T47D (cell line): Measurements from ENCODE around the gene PXYLP1.
"Not testable (repeated sequence)": the region's sequence is repeated elsewhere in the genome, so short reads cannot be mapped to it uniquely, and the experiment has no call there.

Source experiments
- DNase-seq, 2 experiments: peaks; one replicate each; pipeline versions ENCODE4 v3.0.0 to v3.0.0-alpha.2; 2011 to 2012; ENCODE audit warnings: low read depth in 1 of 2, low spot score in 1 of 2
- JUND ChIP-seq: IDR thresholded peaks from 2 replicates; pipeline ENCODE4 v1.6.1; 2012; ENCODE audit warnings: low read depth
- in situ Hi-C: cut with HindIII; loops from 2 replicates; pipeline ENCODE4 v1.10.0; 2016; ENCODE audit warnings: low sequenced_read_pairs, low pct_unique_long_range_greater_than_20kb

PXYLP1 gene

DNA sequence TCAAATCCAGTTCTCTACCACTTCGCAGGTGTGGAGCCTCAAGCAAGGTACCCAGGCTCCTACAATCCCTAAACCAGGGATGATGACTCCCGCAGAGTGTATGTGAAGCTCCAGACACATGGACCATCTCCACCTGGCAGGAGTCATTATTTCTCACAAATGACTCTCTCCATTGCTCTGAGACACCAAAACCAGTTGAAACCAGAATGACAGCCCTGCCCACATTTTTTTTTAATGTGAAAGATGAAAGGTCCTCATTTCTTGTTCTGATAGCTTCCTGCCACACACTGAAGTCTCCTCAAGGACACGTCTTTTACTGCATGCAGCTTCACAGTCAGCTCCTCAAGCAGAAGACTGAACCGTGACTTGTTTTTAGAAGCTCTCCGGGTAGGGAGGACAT, 75.3 kb downstream of the PXYLP1 start:
- in situ Hi-C loops = no loop called here
- no peak for TF ChIP-seq JUND
- no peak for DNase-seq

DNA sequence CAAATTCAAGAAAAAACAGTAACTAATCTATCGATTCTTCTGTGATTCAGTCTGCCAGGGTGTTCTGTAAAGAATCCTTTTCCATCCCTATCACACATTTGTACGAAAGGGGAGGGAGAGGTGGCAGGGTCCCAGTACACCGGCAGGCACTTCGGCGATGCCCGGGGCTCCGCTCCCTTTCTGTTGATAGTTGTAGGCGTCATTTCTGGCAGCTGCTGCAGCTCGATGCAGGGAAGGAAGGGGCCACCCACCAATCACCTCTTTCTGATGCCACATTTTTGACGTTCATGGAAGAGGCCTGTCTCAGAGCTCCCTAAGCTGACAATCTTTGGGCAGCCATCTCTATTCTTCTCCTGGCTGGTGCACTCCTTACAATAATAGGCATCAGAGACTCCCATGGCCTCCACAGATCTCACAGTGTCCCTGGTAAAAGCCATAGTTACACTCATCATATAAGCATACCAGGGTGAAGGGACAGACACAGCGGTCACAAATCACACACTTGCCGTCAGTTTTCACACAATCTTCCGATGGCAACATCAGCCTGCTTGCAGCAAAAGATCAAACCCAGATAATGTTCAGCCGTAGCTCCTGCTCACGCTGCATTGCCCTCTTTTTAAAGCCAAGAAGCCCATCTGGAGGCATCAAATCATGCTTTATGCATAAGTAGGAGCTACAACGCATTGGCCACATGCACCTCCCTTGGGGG, 75.9 kb downstream of the PXYLP1 start:
- no peak for TF ChIP-seq JUND
- DNase-seq = no peak
- in situ Hi-C loops = no loop called here

DNA sequence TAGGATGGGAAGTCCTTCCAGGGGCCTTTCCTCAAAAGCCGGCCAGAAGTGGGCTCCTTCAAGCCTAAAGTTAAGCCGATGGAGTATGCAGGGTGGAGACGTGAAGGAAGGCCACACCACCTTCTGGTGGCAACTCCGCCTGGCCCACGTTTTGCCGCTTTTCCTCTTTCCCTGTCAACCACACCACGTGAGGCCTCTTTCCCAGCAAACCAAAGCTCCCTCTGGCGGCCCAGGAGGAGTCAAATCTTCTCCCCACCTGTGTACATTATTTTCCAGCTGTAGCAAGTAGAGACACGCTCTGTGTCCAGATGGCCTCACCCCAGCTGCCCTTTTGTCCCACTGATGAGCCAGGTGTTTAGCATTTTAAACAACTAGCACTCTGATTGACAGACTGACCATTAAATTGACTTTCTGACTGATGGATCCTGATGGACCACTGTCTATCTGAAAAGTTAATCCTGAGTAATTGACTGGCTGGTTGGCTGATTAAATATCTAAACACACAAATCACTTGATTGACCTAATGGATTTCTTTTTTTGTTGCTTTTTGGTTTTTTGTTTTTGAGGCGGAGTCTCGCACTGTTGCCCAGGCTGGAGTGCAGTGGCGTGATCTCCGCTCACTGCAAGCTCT, 77.1 kb downstream of the PXYLP1 start:
- no peak for TF ChIP-seq JUND
- DNase-seq = peak; percentile 89 to 91
- in situ Hi-C loops = no loop called here

DNA sequence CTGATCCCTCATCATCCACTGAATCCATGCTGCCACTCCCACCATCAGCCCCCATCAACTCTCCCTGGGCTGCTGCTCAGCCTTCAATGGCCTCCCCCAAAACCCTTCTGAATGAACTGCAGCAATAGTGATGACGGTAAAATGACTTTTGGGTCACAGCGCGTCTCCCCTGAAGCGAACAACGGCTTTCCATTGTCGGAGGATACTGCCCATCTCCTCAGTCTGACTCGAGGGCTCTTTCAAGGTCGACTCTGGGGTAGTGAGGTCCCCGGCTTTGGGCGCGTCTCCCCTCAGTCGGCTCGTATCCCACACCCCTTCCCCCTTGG, 79.5 kb downstream of the PXYLP1 start:
- in situ Hi-C loops = no loop called here
- no peak for DNase-seq
- TF ChIP-seq JUND = no peak

DNA sequence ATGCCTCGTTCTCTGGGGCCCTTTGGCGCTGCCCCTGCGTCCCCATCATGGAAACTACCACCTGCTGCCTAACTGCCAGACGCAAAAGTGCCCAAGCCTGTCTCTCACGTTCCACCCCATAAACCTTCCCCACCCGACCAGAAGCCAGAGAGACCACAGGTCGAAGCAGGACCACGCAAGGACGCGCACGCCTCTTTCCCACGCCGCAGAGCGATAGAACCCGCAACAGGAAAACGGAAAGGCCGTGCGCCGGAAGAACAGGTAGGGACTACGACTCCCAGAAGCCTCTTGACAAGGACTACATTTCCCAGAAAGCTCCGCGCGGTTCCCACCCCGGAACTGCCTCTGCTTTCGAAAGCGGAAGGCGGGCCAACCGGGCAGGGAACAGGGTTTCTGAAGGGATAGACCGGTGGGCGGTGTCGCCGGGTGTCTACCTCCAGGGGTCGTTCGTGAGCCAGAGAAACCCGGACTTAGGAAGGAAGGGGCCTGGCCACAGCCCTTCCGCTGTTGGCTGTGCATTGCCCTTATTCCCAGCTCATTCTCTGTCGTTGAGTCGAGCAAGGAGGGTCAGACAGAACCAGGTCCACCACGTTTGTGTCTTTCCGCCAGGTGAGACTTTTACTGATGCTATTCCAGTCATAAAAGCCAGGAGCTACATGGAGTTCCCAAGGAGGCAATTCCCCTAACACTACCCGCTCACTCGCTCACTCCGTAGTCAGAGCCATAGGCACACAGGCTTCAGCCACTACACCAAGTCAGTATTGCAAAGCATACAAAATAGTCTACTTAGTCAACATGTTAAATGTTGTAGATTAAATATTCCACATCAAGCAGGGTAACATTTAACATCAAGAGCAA, 80.1 kb downstream of the PXYLP1 start:
- TF ChIP-seq JUND = no peak
- DNase-seq = peak; percentile 93 to 99
- in situ Hi-C loops = no loop called here

DNA sequence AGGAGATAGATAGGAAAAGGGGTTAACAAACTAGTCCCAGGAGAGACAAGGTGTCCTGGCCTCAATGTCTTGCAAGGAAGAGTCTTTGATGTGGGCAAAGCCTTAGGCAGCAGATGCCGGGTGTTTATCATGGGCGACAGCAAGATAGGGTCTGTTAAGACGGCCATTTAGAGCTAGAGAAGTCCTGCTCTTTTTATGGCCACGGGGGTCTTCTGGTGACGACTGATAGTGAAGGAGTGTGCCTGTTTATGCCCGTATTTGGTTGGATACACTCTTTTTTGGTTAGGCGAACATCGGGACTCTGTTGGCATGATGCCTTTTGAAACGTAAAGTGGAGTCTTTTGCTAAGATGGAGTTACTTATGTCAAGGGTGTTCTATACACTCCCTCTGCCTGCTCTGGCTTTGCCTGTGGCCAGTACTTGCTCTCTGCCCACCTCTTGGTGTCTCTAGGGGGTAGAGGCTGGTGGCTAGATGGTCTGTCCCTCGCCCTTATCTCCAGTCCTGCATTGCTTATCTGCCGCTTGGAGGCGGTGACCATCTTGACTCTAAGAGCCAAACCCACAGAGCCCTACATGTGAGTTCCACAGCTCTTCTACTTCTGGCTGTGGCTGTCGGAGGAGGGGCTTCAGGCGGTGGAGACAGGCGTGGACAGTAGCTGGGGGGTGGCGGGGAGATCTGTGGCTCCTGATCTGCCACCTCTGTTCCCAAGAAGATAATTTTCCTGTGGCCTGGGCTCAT, 80.9 kb downstream of the PXYLP1 start:
- in situ Hi-C loops = no loop called here
- TF ChIP-seq JUND = no peak
- no peak for DNase-seq

DNA sequence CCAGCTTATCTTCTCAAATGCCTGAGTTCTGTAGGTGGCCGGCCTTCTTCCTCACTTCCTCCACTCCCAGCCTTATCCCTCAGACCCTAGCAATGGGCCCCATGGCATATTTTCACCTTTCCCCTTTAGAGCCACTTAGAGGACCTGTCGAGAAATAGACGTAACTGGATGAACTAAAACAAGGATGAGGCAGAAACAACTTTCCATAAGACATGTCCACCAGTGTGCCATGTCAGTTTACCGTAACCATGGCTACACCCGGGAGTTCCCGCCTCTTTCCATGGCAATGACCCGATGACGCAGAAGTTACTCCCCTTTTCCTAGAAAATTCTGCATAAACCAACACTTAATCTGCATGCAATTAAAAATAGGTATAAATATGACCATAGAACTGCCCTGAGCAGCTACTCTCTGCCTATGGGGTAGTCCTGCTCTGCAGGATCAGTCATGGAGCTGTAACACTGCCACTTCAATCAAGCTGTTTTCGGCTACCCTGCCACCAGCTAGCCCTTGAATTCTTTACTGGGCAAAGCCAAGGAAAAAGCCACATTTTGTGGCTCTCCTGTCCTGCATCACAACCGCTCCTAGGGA, 81.6 kb downstream of the PXYLP1 start:
- DNase-seq = peak in 1 of 2 experiments; percentile 15
- no peak for TF ChIP-seq JUND
- in situ Hi-C loops = no loop called here

DNA sequence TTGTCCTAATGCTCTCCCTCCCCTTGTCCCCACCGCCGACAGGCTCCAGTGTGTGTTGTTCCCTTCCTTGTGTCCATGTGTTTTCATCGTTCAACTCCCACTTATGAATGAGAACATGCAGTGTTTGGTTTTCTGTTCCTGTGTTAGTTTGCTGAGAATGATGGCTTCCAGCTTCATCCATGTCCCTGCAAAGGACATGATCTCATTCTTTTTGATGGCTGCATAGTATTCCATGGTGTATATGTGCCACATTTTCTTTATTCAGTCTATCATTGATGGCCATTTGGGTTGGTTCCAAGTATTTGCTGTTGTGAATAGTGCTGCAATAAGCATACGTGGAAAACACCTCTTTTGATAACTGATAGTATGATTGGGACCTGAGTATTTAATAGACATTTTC, 82.8 kb downstream of the PXYLP1 start:
- in situ Hi-C loops, DNase-seq: not testable (repeated sequence)

DNA sequence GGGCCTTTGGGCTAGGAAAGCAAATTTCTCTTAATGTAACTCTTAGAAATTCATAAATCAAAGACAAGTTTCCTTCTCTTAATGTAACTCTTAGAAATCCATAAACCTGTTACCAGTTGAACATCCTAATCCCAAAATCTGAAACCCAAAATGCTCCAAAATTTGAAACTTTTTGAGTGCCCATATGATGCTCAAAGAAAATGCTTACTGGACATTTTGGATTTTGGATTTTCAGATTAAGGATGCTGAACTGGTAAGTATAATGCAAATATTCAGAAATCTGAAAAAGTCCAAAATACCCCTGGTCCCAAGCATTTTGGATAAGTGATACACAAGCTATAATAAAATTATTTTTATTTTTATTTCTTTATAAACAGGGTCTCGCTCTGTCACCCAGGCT, 85.2 kb downstream of the PXYLP1 start:
- DNase-seq = no peak
- TF ChIP-seq JUND = no peak
- in situ Hi-C loops = no loop called here

DNA sequence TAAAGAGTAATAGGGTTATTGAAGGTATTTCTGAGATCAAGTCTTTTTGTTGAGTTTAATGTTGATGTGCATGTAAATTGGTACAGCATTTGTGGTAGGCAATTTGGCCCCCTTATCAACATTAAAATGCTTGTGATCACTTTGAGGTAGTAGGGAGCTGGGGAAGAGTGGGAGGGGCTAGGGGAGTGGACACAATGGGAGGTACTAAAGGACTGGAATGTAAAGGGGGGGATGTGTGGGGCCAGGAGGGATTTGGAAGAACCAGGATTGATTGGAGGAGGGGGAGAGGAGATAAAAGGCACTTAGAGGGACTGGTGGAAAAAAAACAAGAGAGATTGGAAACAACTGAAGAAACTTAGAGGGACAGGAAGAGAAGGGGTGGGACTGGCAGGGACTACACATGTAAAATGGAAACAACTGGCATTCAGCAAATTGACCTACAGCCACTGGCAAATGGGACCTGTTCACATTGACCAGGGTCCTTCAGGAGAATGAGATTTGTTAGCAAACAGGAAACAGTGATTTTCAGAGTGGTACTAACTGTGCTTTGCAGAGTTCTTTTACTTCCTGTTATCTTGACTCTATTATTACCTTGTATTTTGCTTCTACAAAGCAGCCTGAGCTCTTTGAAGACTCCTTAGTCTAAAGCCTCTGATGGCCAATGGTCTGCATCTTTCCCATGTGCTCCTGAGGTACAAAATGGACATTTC, 88.9 kb downstream of the PXYLP1 start:
- TF ChIP-seq JUND = no peak
- DNase-seq = no peak
- in situ Hi-C loops = no loop called here

DNA sequence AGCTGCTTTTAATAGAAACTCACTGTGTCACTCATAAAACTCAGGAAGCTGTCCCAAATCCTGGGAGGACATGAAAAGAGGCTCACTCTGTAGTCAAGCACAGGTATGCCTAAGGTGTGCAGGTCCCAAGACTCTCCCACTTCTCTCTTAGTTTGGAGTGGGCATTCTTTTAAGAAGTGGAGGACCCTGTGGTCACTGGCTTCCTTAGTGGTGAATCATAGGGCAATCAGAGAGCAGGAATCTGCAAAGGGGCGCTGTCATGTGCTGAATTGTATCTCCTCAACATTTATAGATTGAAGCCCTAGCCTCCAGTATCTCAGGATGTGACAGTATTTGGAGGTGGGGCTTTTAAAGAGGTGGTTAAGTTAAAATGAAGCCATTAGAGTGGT, 89.5 kb downstream of the PXYLP1 start:
- no peak for TF ChIP-seq JUND
- in situ Hi-C loops = no loop called here
- no peak for DNase-seq
